Measurements from ENCODE around the gene ZNF536. TPM values are rescaled to one million over a fixed set of nuclear protein-coding genes. Genes with fewer than 3 reads are reported as not detected.

Gene ZNF536
- total RNA-seq, 1 experiment from 2014 or later: not detected

DNA sequence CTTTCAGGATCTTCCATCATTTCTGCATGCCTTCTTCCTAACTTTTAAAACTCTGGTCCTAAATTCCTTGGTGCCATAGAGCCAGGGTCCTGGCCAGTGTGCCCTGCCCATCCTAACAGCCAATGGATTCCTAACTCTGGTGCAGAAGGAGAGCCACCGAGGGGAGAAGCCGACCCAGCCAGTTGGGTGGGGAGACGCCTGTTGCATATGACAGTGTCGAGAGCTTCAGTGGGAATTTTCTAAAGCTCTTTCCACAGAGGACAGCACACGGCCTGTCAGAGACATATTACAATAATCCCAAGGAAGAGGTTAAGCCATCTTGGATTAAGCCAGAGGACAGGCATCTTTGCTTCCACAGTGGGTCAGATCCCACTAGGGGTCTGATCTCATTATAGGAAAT lies 180.4 kb downstream of the ZNF536 start:
- Histone ChIP-seq H3K23ac (ENCODE audit: insufficient read length, low read depth, low read length) (no peak overlapping the region), H3K27me3 (ENCODE audit: insufficient read depth, low read length) (no peaks in the 10 kb centered on the region), H3K23me2 (ENCODE audit: insufficient read length, low read depth, low read length, poor library complexity, severe bottlenecking) (no peaks in the 10 kb centered on the region), H2BK15ac (ENCODE audit: low read depth, low read length) (no peak overlapping the region), H2AK5ac (ENCODE audit: insufficient read length, low read length) (no peak overlapping the region), H3K4me2 (ENCODE audit: insufficient read depth, insufficient read length, low read length) (no peak overlapping the region), H3K27ac (ENCODE audit: insufficient read length, low read depth, low read length) (no peak overlapping the region), H3K79me2 (ENCODE audit: insufficient read depth, low read length) (no peaks in the 10 kb centered on the region), H3T11ph (ENCODE audit: low read length) (no peak overlapping the region), H2AFZ (ENCODE audit: low read length) (no peak overlapping the region), H3K9me3 (ENCODE audit: control insufficient read depth, low read depth, low read length) (no peaks in the 10 kb centered on the region), H3K9ac (ENCODE audit: extremely low read depth, insufficient read length, low read length) (no peak overlapping the region), H3K4me1 (ENCODE audit: insufficient read depth, low read length) (peaks cover 14% of the 10 kb centered on the region), H3K4ac (ENCODE audit: low read depth, low read length) (no peak overlapping the region), H3K14ac (ENCODE audit: insufficient read depth, low read length) (no peak overlapping the region), H2BK120ac (ENCODE audit: low read depth, low read length, poor library complexity, severe bottlenecking) (no peak overlapping the region), H3K18ac (ENCODE audit: insufficient read length, low read depth, low read length) (no peak overlapping the region), H4K20me1 (ENCODE audit: control insufficient read depth, insufficient read depth, insufficient read length) (no peaks in the 10 kb centered on the region), H2BK12ac (ENCODE audit: insufficient read length, low read depth, low read length) (no peak overlapping the region), H4K5ac (ENCODE audit: insufficient read length, low read depth, low read length) (no peak overlapping the region), H3K79me1 (ENCODE audit: insufficient read depth, low read depth, low read length, poor library complexity, severe bottlenecking) (no peaks in the 10 kb centered on the region), H4K8ac (replicated peaks; ENCODE audit: insufficient read length, low read depth, low read length) (no peak overlapping the region), H2BK20ac (ENCODE audit: low read depth, low read length, poor library complexity, severe bottlenecking) (no peak overlapping the region), H2BK5ac (ENCODE audit: insufficient read length, low read length) (no peak overlapping the region), H3K56ac (ENCODE audit: insufficient read length, low read depth, low read length) (no peak overlapping the region), H4K91ac (ENCODE audit: insufficient read length, low read depth, low read length) (no peak overlapping the region)
- Mint-ChIP-seq H3K4me1 (peaks cover 34 to 38% of the 10 kb centered on the region in 2 experiments), H3K9me3 (peaks cover 0 to 4% of the 10 kb centered on the region in 2 experiments; a peak in 1 of 5 replicates), H3K27ac (no peak overlapping the region), H3K4me3 (no peak overlapping the region), H3K27me3 (ENCODE audit: low read depth) (no peaks in the 10 kb centered on the region; the same call in none of the 2 replicates), H3K36me3 (ENCODE audit: insufficient read depth in 1 of 3, low read depth in 3 of 3) (peaks cover 0 to 6% (median 0%) of the 10 kb centered on the region in 3 experiments; a peak in 1 of 7 replicates)
- TF ChIP-seq, protein P1, sequence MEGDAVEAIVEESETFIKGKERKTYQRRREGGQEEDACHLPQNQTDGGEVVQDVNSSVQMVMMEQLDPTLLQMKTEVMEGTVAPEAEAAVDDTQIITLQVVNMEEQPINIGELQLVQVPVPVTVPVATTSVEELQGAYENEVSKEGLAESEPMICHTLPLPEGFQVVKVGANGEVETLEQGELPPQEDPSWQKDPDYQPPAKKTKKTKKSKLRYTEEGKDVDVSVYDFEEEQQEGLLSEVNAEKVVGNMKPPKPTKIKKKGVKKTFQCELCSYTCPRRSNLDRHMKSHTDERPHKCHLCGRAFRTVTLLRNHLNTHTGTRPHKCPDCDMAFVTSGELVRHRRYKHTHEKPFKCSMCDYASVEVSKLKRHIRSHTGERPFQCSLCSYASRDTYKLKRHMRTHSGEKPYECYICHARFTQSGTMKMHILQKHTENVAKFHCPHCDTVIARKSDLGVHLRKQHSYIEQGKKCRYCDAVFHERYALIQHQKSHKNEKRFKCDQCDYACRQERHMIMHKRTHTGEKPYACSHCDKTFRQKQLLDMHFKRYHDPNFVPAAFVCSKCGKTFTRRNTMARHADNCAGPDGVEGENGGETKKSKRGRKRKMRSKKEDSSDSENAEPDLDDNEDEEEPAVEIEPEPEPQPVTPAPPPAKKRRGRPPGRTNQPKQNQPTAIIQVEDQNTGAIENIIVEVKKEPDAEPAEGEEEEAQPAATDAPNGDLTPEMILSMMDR (conservative IDR thresholded peaks at IDR 0.05): no peak
- DNase-seq: no peak
- no CpG with 5 or more reads among the region's 5 CpGs for WGBS (ENCODE audit: extremely low coverage, insufficient read length, low lambda C conversion rate)

Data from H9 (cell line).